Progenitor cell of endocrine pancreas (in vitro differentiated cells): ENCODE measurements around the gene OAS3. TPM values are rescaled to one million over a fixed set of nuclear protein-coding genes. Genes with fewer than 3 reads are reported as not detected.

ENCODE experiments used
- DNase-seq: peaks from one replicate; pipeline ENCODE4 v3.0.0; 2021; ENCODE audit warnings: low spot score; ENCODE audit not compliant: unreplicated experiment
- H3K27ac Mint-ChIP-seq: 2 replicates; pipeline ENCODE4 v1.8.0; 2021; ENCODE audit warnings: mild to moderate bottlenecking, moderate library complexity, mixed read lengths
- H3K27me3 Mint-ChIP-seq: 2 replicates; pipeline ENCODE4 v1.8.0; 2021; ENCODE audit warnings: mixed read lengths
- H3K36me3 Mint-ChIP-seq: 2 replicates; pipeline ENCODE4 v1.8.0; 2022; ENCODE audit warnings: mixed read lengths; ENCODE audit not compliant: insufficient read depth
- H3K4me1 Mint-ChIP-seq: 2 replicates; pipeline ENCODE4 v1.8.0; 2021; ENCODE audit warnings: low read depth, mixed read lengths
- H3K4me3 Mint-ChIP-seq: 2 replicates; pipeline ENCODE4 v1.8.0; 2021; ENCODE audit warnings: low read depth, mild to moderate bottlenecking, moderate library complexity, mixed read lengths
- H3K9me3 Mint-ChIP-seq: 2 replicates; pipeline ENCODE4 v1.8.0; 2021; ENCODE audit warnings: low read depth, mixed read lengths
- total RNA-seq: library from RNA; stranded (reverse); gene quantifications from 2 replicates; pipeline ENCODE4 v1.2.1, GENCODE V29; 2021
- TF ChIP-seq, protein P1 (sequence below): fragments of 200-600 bp; sonication (generic); IDR thresholded peaks from one replicate; pipeline ENCODE4 v1.5.0; 2021; ENCODE audit warnings: antibody characterized with exemption, mild to moderate bottlenecking; ENCODE audit not compliant: unreplicated experiment

Gene OAS3
- total RNA-seq, 1 donor from 2014 or later, result 1.1 TPM

DNA sequence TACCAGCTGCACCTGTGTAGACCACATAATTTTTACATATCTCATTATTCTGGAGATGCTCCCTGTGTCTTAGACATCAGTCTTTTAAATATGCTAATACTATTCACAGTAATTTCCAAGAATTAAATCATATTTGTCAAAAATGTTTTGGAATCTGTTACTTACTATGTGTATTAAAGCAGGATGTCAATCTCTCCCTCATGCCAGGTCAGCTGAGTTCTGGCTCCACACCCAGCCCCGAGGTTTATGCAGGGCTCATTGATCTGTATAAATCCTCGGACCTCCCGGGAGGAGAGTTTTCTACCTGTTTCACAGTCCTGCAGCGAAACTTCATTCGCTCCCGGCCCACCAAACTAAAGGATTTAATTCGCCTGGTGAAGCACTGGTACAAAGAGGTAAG lies 67.9 kb downstream of the OAS3 start:
- Mint-ChIP-seq H3K36me3 (no peaks in the 10 kb centered on the region), H3K27me3 (peaks cover 45% of the 10 kb centered on the region), H3K4me1 (peaks cover 2% of the 10 kb centered on the region), H3K4me3 (no peak overlapping the region), H3K9me3 (no peaks in the 10 kb centered on the region), H3K27ac (no peak overlapping the region)
- TF ChIP-seq, protein P1, sequence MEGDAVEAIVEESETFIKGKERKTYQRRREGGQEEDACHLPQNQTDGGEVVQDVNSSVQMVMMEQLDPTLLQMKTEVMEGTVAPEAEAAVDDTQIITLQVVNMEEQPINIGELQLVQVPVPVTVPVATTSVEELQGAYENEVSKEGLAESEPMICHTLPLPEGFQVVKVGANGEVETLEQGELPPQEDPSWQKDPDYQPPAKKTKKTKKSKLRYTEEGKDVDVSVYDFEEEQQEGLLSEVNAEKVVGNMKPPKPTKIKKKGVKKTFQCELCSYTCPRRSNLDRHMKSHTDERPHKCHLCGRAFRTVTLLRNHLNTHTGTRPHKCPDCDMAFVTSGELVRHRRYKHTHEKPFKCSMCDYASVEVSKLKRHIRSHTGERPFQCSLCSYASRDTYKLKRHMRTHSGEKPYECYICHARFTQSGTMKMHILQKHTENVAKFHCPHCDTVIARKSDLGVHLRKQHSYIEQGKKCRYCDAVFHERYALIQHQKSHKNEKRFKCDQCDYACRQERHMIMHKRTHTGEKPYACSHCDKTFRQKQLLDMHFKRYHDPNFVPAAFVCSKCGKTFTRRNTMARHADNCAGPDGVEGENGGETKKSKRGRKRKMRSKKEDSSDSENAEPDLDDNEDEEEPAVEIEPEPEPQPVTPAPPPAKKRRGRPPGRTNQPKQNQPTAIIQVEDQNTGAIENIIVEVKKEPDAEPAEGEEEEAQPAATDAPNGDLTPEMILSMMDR, result no peak
- no peak for DNase-seq

GRCh38 chr12:113006641-113007040 lies 68.4 kb downstream of the OAS3 start:
- Mint-ChIP-seq H3K4me1 (peaks cover 2% of the 10 kb centered on the region), H3K4me3 (no peak overlapping the region), H3K36me3 (no peaks in the 10 kb centered on the region), H3K27ac (no peak overlapping the region), H3K27me3 (peaks cover 45% of the 10 kb centered on the region), H3K9me3 (peaks cover 1% of the 10 kb centered on the region)
- DNase-seq, result no peak
- TF ChIP-seq, protein P1, result no peak

GRCh38 chr12:113007166-113007565 lies 68.9 kb downstream of the OAS3 start:
- peaks cover 45% of the 10 kb centered on the region for H3K27me3 Mint-ChIP-seq
- peaks cover 2% of the 10 kb centered on the region for H3K4me1 Mint-ChIP-seq
- H3K9me3 Mint-ChIP-seq, result peaks cover 3% of the 10 kb centered on the region
- H3K4me3 Mint-ChIP-seq, result no peak overlapping the region
- DNase-seq, result no peak
- TF ChIP-seq, protein P1, result no peak
- H3K36me3 Mint-ChIP-seq, result no peaks in the 10 kb centered on the region
- no peak overlapping the region for H3K27ac Mint-ChIP-seq

- no peak overlapping the region for H3K27ac Mint-ChIP-seq
- no peaks in the 10 kb centered on the region for H3K4me1 Mint-ChIP-seq
- no peak overlapping the region for H3K4me3 Mint-ChIP-seq
- no peaks in the 10 kb centered on the region for H3K36me3 Mint-ChIP-seq
- peaks cover 3% of the 10 kb centered on the region for H3K9me3 Mint-ChIP-seq
- DNase-seq, result no peak
- TF ChIP-seq, protein P1, result no peak
- H3K27me3 Mint-ChIP-seq, result peaks cover 50% of the 10 kb centered on the region
Measured at GRCh38 chr12:113010701-113011100, 72.4 kb downstream of the OAS3 start.

- no peak overlapping the region for H3K4me3 Mint-ChIP-seq
- DNase-seq, result no peak
- H3K9me3 Mint-ChIP-seq, result peaks cover 3% of the 10 kb centered on the region
- no peaks in the 10 kb centered on the region for H3K36me3 Mint-ChIP-seq
- H3K27me3 Mint-ChIP-seq, result peaks cover 41% of the 10 kb centered on the region
- H3K4me1 Mint-ChIP-seq, result no peaks in the 10 kb centered on the region
- H3K27ac Mint-ChIP-seq, result no peak overlapping the region
- TF ChIP-seq, protein P1, result no peak
Measured at GRCh38 chr12:113014565-113014964, 76.3 kb downstream of the OAS3 start.
